Prostate gland (tissue), 2 donors: ENCODE data around the gene DNAJC9.

Experiments
- CTCF ChIP-seq, 4 experiments: fragments of 200-600 bp in 2 of 4; fragments of 450-650 bp in 2 of 4; sonication (generic) in 2 of 4; IDR thresholded peaks; 1 replicate in 3 of 4; 2 replicates in 1 of 4; pipeline ENCODE4 v1.5.1; 2016 to 2019; ENCODE audit warnings: antibody characterized with exemption in 4 of 4, mild to moderate bottlenecking in 2 of 4, moderate library complexity in 2 of 4
- POLR2A ChIP-seq: fragments of 450-650 bp; IDR thresholded peaks from one replicate; pipeline ENCODE4 v1.6.1; 2016; ENCODE audit warnings: antibody characterized with exemption, mild to moderate bottlenecking
- POLR2AphosphoS5 ChIP-seq: sonication (generic); formaldehyde crosslinking; IDR thresholded peaks from one replicate; pipeline ENCODE4 v1.6.1; 2017; ENCODE audit warnings: antibody characterized with exemption

- TF ChIP-seq POLR2AphosphoS5 (no peak), CTCF (IDR thresholded peaks at IDR 0.05) (no peak), POLR2A (no peak)
Observed at GRCh38 chr10:73239908-73240307, 7.1 kb downstream of the DNAJC9 start.
